ENCODE measurements around the gene ATP5PO. TPM values are rescaled to one million over a fixed set of nuclear protein-coding genes. Genes with fewer than 3 reads are reported as not detected.

The ATP5PO gene, protein sequence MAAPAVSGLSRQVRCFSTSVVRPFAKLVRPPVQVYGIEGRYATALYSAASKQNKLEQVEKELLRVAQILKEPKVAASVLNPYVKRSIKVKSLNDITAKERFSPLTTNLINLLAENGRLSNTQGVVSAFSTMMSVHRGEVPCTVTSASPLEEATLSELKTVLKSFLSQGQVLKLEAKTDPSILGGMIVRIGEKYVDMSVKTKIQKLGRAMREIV
- total RNA-seq (2014; rRNA removed) = 167 and 210 TPM in 2 replicates
- polyA plus RNA-seq (2012) = 244 TPM

DNA sequence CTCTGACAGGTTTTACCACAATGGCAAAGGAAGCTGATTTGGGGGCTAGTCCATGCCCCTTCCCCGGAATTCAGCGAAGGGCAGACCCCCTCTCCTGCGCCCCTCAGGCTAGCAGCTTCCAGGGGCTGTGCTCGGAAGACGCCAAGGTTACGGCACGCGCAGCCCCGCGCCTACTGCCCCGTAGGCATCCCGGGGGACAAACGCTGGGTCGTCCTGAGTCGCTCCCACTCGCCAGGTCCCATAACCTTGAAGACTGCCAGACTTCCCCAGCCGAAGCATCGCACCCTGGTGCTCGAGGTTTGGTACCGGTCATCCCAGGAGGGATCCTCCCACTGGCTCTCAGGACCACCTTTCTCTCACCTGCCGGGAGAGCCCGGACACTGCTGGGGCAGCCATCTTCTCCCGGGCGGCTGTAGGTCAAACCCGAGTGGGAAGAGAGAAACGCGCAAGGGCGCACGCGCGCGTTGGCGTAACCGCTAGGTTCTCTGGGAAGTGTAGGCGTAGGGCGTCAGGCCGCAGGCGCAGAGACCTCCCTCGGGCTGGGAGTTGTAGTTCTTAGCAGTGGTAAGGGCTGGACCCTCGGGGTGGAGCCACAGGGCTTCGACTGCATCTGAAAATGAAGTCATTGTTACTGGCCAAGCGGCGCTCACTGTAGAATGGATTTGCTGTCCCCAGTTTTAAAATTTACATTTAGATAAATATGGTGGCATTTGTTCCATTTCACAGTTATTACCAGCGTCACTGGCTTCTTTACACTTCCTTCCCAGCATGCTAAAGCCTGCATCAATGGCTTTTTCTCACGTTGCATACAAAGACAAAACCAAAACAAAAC is at the start of gene ATP5PO:
ATP5PO (minus strand) TSS at position 437 of the 832 bp plus-strand sequence; CDS start at position 396, 41 bp downstream.
- DNase-seq (ENCODE audit: low read depth) = peak; percentile 96

DNA sequence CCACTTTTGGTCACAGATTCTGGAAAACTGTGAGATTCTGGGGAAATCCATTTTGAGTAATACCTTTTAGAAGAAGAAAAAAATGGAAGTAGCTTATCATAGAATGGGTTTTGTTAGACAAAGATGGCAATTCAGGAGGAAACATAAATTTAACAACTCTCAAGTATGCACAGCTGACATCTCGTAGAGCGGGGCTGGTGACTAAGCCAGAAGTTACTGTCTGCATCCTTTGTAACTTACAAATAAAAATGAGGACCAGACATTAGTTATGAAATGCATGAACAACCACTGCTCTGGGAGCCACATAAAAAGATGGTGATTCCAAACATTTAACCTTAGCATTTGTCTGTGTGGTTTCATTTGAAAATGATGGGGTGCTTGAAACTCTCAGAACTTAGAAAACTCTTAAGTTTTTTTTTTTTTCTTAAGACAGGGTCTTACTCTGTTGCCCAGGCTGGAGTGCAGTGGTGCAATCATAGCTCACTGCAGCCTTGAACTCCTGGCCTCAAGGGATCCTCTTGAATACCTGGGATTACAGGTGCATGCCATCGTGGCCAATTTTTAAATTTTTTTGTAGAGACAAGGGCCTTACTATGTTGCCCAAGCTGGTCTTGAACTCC is 49.2 kb upstream of the ATP5PO start:
- peak; percentile 62 for DNase-seq (ENCODE audit: low read depth)

DNA sequence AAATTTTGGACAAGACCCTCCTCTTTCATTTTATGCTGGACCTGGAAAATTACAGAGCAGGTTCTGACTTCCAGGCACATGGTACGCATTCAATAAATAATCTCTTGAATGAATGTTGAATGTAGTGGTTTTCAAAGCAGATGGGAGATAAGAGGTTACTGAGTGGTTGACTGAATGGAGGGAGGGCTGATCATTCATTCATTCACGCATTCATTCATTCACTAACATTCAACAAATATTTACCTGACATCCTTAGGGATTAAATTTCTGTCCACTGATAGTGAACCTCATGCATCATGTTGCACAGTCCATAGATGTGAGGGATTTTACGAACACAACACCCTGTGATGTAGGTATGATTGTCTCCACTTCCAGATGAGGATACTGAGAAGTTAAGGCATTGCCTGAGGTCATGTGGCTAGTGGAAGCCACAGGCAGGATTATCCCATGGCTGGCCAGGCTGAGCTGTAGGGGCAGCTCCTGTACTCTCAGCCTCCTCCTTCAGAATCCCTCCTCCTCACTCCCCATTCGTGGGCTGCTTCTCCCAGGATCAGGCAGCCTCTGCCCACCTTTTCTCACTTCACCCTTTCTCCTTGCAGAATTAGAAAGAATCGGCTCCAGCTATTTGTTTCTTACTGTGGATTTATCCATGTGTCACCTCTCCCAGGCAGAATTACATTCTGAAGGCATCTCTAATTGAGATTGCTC is 48.4 kb upstream of the ATP5PO start:
- DNase-seq (ENCODE audit: low read depth) = no peak

DNA sequence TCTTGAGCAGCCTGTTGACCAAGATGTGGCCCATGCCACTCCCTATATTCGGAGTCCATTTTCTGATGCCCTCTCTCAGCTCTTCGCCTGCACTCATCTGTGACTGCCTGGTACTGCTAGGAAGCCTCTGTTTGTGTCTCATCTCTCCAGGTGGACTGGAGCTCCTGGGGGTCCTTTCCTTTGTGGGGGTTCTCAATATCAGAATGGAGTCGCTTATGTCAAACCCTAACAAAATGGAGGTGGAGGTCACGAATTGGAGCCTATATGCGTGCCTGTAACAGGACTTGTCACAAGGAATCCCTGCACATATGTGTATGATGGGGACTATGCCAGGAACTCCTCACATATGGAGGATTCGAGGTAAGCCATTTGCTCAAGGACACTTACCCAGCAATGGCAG is 46.7 kb upstream of the ATP5PO start:
- no peak for DNase-seq (ENCODE audit: low read depth)

DNA sequence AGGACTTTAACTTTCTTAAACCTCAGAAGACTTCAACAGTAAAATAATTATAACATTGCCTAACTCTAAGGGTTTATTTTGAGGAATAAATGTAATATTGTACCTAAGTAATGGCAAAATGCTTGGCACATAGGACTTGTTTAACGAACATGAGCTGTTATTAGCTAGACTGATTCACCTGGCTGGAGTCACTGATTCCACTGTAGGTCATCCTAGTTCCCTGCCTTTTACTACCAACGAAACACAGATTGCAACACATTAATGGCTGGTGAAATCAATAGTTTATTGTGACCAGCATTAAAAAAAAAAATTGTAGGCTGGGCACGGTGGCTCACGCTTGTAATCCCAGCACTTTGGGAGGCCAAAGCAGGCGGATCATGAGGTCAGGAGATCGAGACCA is 45.5 kb upstream of the ATP5PO start:
- no peak for DNase-seq (ENCODE audit: low read depth)

DNA sequence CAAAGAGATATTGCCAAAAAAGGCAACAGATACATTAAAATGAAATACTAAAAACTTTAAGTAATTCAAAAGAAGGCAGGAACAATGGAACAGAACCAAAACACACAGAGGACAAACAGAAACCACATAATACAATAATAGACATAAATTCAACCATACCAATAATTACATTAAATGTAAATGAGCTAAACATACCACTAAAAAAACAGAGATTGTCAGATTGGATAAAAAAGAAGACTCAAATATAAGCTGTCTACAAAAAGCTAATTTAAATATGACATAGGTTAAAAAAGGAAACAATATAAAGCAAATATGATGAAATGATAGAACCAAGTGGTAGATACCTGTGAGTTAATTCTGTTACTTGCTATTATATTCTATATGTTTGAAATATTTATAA is 44.1 kb upstream of the ATP5PO start:
- DNase-seq (ENCODE audit: low read depth) = no peak

DNA sequence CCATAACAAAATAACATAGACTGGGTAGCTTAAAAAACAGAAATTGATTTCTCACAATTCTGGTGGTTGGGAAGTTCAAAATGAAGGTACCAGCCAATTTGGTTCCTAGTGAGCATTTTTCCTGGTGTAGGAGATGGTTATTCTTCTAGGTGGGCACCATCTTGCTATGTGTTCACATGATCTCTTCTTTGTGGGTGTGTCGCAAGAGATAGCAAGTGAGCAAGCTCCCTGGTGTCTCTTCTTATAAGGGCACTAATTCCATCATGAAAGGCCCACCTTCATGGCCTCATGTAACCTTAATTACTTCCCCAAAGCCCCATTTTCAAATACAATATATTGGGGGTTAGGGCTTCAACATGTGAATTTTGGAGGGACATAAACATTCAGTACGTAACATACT is 38.8 kb upstream of the ATP5PO start:
- no peak for DNase-seq (ENCODE audit: low read depth)

DNA sequence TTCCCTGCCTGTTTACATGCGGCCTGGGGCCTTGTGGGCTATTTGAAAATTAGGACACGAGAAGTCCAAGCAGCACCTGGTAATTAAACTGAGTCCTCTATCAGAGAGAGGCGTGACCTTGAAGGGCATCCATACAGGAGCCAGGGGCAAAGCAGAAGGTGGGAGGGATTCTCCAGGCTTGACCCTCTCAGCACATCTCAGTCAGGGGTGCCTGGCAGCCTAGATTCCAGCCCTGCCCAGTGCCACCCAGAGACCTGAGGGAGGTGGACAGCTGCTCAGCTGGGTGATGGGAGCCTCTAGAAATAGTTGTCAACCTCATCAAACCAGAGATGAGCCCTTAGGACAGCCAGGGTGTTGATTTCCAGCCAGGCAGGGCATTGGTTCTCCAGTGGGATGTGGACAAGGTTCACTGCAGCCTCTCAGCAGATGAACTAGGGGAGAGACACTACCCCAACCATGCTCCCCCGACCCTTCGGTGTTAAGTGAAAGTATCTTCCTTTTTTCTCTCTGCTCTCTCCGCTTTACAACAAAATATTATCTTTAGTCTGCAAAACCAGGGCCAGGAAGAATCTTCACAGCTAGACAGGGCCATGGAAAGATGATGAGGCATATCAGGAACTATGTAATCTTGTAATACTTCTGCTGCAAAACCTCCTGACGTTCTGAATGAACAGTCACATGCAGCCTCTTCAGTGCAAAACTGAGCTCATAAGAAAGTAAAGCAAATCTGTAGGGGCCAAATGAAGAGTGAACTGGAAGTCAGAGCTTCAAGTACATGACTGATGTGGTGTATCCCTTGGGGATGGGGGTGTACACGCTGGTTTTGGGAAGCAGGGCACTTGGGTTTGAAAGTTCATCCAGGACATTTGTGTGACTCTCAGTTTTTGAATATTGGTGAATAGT is 35.9 kb upstream of the ATP5PO start:
- peak; percentile 43 for DNase-seq (ENCODE audit: low read depth)

DNA sequence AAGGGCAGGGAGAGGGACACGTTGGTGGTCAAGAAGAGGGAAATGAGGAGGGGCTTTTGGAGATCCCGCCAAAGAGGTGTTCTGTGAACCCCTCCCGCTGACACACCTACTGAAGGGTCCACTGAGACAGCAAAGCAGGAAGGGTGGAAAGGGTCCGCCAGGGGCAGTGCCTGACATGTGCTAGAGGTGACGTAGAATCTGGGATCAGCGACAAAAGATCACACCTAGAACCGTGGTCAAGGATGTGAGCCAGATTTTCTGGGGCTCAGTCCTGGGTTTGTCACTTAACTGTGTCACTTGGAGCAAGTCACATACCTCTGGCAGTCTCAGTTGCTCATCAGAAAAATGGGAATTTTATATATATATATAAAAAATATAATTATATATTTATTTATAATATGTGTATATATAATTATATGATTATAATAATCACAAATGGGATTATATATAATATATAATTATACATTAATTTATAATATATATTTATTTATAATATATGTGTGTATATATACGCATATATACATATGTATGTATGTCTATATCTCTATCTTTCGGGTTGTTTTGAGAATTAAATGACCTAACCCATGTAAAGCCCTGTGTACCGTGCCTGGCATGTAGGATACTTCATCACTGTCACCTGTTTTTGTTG is 35.0 kb upstream of the ATP5PO start:
- DNase-seq (ENCODE audit: low read depth) = no peak

DNA sequence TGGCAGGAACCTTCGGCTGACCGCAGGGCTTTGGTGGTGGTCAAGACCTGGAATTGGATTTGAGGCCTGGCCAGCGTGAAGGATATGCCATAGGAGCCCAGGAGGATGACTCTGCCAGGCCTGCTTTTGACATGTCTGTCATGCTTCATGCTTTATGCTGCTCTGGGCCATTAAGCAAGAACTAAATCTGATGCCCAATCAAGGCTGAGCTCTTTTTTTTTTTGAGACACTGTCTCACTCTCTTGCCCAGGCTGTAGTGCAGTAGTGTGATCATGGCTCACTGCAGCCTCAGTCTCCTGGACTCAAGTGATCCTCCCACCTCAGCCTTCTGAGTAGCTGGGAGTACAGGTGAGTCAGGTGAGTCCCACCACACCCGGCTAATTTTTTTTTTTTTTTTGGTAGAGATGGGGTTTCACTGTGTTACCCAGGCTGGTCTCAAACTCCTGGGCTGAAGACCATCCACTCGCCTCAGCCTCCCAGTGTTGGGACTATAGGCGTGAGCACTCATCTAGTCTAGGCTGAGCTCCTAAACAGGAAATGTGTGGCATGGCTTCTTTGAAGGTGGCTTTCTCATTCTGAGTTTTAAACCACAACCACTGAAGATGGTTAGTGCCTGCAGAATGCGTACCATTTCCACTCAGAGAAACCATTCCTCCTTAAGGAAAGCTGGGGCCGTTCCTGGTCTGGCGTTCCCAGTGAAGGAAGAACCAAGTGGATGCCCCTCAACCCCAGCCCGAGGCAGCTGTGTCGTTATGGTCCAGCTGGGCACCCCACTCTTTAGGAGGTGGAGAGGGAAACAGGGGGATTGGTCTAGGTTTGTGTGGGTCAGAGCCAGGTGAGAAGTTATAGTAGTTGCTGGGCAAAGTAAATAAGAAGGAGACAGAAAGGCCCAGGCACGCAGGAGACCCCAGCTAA is 34.2 kb upstream of the ATP5PO start:
- no peak for DNase-seq (ENCODE audit: low read depth)

DNA sequence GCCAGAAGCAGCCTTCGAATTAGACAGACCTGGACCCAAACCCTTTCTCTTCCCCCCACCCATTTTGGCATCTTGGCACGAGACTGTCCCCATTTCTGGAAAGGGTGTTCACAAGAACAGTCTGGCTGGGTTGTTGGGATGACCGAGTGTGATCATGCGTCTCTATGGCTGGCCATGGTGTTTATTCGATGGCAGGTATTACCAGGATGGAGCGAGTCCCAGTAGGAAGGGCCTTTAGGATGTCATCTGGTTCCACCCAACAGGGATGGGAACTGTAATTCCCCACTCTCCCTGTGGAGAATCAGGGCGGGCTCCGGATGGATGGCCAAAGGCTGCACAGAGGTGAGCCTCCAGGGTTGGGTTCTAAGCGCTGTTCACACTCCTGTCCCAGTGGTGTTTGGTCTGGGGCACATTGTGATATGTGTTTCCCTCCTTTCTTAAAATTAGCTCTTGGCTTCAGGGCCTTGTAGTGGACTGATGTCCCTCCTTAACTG is 33.4 kb upstream of the ATP5PO start:
- no peak for DNase-seq (ENCODE audit: low read depth)

DNA sequence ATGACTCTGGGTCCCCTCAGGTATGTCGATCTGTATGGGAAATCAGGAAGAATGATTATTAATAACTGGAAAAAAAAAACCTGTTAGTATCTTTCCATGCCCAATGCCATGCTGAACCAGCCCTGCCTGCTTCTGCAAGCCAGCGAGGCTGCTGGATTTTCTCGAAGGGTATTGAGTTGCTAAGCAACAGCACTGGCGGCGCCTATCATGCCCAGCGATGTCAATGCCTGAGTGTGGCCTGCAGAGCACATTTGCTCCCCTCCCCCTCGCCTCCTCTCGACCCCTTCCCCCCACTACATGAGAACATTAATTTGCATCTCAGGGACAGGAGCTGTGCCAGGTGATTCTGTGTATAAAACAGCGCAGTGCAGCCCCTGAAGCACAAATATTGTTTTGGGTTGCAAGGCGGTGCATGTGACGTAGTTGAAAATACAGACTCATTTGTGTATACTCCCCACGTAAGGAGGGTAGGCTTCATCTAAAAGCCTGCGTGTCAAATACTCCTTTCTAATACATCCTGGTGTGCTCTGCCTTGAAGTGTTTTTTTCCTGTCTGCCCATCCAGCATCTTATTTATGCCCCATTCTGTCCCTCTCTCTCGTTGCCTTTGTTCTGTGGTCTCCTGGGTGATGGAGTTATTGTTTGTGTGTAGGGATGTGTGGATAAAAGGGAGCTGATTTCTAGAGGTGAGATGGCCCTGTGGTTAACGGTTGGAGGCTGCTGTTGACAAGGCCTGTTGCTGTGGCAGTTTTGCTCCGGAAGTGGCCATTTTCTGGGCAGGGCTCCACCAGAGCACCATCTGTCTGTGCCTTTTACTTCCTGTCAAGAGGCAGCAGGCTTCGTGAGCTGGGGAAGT is 32.7 kb upstream of the ATP5PO start:
- DNase-seq (ENCODE audit: low read depth) = peak; percentile 77

DNA sequence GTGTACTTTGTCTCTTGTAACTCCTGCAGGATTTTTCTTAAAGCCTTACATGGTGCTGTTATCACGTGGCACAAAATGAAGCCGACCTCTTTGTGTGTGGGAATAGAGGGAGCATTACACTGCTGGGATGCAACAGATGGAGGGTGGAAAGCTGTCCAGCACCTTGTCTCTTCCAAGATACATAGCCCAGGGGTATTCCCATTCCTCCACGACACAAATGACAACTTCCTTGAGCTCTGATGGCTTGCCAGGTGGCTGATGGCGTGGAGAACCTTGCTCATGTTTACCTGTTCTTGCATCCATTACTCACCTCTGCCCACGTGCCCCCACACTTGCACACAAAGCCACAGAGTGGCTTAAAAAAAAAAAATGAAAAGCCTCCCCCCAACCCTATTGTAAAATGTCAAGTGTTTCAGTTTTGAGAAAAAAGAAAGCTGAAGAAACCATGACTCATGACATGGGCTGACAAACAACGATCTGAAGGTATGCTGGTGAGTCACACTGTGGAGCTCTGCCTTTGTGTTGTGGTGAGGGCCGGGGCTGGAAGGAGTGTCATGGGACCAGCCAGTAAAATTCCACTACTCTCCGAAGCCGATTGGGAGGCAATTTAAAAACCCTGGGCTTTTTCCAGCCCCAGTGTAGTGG is 32.0 kb upstream of the ATP5PO start:
- peak; percentile 97 for DNase-seq (ENCODE audit: low read depth)

DNA sequence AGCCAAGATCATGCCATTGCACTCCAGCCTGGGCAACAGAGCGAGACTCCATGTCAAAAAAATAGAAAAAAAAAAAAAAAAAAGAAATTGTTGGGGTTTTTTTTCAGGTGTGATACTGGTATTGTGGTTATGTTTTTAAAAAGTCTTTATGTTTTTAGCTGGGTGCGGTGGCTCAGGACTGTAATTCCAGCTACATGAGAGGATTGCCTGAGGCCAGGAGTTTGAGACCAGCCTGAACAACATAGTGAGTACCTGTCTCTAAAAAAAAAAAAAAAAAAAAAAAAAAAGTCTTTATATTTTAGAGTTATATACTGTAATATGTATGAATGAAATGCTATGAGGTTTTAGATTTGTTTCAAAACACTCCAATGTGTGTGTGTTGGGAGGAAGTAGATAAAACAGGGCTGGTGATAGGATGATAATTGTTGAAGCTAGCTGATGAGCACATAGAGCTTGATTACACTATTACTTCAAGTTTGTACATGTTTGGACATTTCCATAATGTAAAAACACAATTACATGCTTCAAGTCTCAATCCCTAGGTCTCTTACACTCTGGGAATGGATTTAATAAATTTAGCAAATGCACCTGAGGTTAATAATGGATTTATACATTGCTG is 30.2 kb upstream of the ATP5PO start:
- DNase-seq (ENCODE audit: low read depth) = no peak

DNA sequence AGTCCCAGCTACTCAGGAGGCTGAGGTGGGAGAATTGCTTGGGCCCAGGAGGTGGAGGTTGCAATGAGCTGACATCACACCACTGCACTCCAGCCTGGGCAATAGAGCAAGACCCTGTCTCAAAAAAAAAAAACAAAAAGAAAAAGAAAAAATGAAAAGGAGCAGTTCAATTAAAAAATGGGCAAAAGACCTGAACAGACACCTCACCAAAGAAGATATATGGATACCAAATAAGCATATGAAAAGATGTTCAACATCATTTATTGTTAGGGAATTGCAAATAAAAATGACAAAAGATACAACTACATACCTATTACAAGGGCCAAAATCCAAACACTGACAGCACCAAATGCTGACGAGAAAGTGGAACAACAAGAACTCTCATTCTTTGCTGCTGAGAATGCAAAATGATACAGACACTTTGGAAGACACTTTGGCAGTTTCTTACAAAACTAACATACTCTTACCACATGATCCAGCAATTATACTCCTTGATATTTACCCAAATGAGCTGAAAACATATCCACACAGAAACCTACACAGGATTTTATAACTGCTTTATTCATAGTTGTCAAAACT is 28.7 kb upstream of the ATP5PO start:
- DNase-seq (ENCODE audit: low read depth) = no peak

DNA sequence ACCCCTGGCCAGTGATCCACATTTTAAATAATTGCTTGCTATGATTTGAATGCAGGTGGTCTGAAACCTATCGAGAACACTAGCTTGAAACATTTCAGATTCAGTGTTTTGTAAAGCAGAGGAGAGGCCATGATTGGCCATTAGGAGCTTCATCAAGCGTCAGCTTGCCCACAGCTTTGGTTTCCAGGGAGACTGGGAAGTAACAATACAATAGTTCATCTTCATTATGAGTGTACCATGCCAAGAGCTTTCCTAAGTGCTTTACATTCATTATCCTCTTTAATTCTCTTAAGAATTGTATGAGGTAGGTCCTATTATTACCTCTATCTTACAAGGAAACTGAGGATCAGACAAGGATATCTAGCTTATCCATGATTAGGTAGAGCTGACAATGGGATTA is 27.7 kb upstream of the ATP5PO start:
- no peak for DNase-seq (ENCODE audit: low read depth)

DNA sequence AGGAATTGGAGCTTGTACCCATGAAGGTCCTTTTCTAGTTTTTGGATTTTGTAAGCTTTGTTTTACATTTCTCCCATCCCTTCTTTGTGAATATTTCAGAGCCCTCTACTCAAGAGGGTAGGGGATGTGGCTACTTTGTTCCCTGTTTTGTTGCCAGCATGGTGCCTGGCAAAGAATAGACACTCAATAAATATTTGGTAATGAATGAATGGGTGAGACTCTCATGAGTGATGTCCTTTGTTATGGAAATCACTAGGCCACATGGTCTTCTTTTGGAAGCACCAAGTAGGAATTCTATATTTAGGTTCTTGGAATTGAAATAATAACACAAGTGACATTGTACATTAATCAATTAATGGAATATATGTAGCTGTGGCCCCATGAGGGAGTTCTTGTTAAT is 26.8 kb upstream of the ATP5PO start:
- DNase-seq (ENCODE audit: low read depth) = no peak

Data from LHCN-M2 (cell line).